Measurements from ENCODE around the gene CYP39A1. TPM values are rescaled to one million over a fixed set of nuclear protein-coding genes. Genes with fewer than 3 reads are reported as not detected.

Gene CYP39A1
- total and polyA plus RNA-seq, 2 of the 13 experiments (the other 11 are each of a cell fraction or from before 2014, with no cell fraction given) = 0.13 TPM; not detected in 1

GRCh38 chr6:46642928-46643751, 9.5 kb downstream of the CYP39A1 start:
- no TSS peak for BruUV-seq (replicated peaks)
- in situ Hi-C loops (cut with HindIII; ENCODE audit: extremely low pct_ligation_motif_present, low pct_unique_long_range_greater_than_20kb) = no loop called here
- no peak overlapping the region for H2AFZ ChIP-seq (ENCODE audit: low read length)
- ChIA-PET POLR2A (no interaction called here), CTCF (ENCODE audit: low intra/inter-chr PET ratio, low total read pairs) (no interaction called here)
- H3K4me1 ChIP-seq (ENCODE audit: insufficient read depth, low read length) = no peaks in the 10 kb centered on the region
- H3K4me2 ChIP-seq (ENCODE audit: low read depth, low read length) = no peak overlapping the region
- H4K20me1 ChIP-seq (ENCODE audit: insufficient read depth, low read length) = no peaks in the 10 kb centered on the region
- no peak for TF ChIP-seq ETV5 (CRISPR knock-in tag; IDR thresholded peaks at IDR 0.05; ENCODE audit: borderline replicate concordance)
- no peak for TF ChIP-seq ZNF557 (CRISPR knock-in tag; IDR thresholded peaks at IDR 0.05)
- TF ChIP-seq KDM5A (IDR thresholded peaks at IDR 0.05; ENCODE audit: borderline replicate concordance, low read length) = no peak
- no peak for TF ChIP-seq E2F5 (CRISPR knock-in tag; conservative IDR thresholded peaks at IDR 0.05)
- no peak for TF ChIP-seq SRSF1 (optimal IDR thresholded peaks at IDR 0.05; ENCODE audit: low read depth, low read length)
- TF ChIP-seq ZNF672 (CRISPR knock-in tag; IDR thresholded peaks at IDR 0.05) = no peak
- no peak for TF ChIP-seq ZBTB1 (CRISPR knock-in tag; IDR thresholded peaks at IDR 0.05; ENCODE audit: borderline replicate concordance)
- TF ChIP-seq ZFYVE20 (CRISPR knock-in tag; IDR thresholded peaks at IDR 0.05; ENCODE audit: borderline replicate concordance, low read depth) = no peak
- H3K79me2 ChIP-seq (ENCODE audit: insufficient read depth, low read length) = no peaks in the 10 kb centered on the region
- DNase-seq (ENCODE audit: low spot score) (no peak), ATAC-seq (no peak), FAIRE-seq (no peak)
- H3K27ac ChIP-seq (ENCODE audit: extremely low read length, insufficient read depth, low read length) = no peak overlapping the region
- H3K4me3 ChIP-seq (replicated peaks in 1 of 3; ENCODE audit: insufficient read depth in 1 of 3, low read depth in 2 of 3, low read length in 3 of 3) = no peak overlapping the region
- intact Hi-C loops (cut with micrococcal nuclease; ENCODE audit: unreplicated experiment) = no loop called here
- no peaks in the 10 kb centered on the region for H3K36me3 ChIP-seq (replicated peaks in 1 of 2; ENCODE audit: control insufficient read depth in 1 of 2, insufficient read depth in 2 of 2, low read length in 2 of 2)
- no peaks in the 10 kb centered on the region for H3K27me3 ChIP-seq (ENCODE audit: control insufficient read depth in 1 of 2, insufficient read depth in 2 of 2, low read length in 2 of 2)
- no peaks in the 10 kb centered on the region for H3K9me3 ChIP-seq (ENCODE audit: low read length)
- WGBS (ENCODE audit: low lambda C conversion rate) = 64% methylated on average over 4 of the region's 4 CpGs
- no peak overlapping the region for H3K9ac ChIP-seq (ENCODE audit: insufficient read depth, low read depth, low read length)

Data from HepG2 (cell line).